Trophoblast cell (in vitro differentiated cells and primary cell): ENCODE results near the gene HOMER1.
"Not testable (repeated sequence)": the region's sequence is repeated elsewhere in the genome, so short reads cannot be mapped to it uniquely, and the experiment has no call there.

ENCODE experiments used
- DNase-seq, 2 donors: peaks; one replicate each; pipeline ENCODE4 v3.0.0-alpha.2; 2016
- H2AFZ ChIP-seq: 2 replicates; pipeline ENCODE4 v1.6.1; 2013; ENCODE audit warnings: low read length, moderate library complexity, mild to moderate bottlenecking; ENCODE audit not compliant: insufficient read depth, poor library complexity
- H2AK5ac ChIP-seq: 2 replicates; pipeline ENCODE4 v1.6.1; 2013; ENCODE audit warnings: mild to moderate bottlenecking, low read length
- H2BK120ac ChIP-seq: 2 replicates; pipeline ENCODE4 v1.6.1; 2013; ENCODE audit warnings: low read length, mild to moderate bottlenecking, moderate library complexity; ENCODE audit not compliant: insufficient read depth, poor library complexity
- H2BK12ac ChIP-seq: 2 replicates; pipeline ENCODE4 v1.6.1; 2013; ENCODE audit warnings: mild to moderate bottlenecking, low read length, moderate library complexity
- H2BK5ac ChIP-seq: 2 replicates; pipeline ENCODE4 v1.6.1; 2013; ENCODE audit warnings: low read length, low read depth, moderate library complexity, mild to moderate bottlenecking; ENCODE audit not compliant: poor library complexity
- H3K14ac ChIP-seq: 2 replicates; pipeline ENCODE4 v1.6.1; 2013; ENCODE audit warnings: mild to moderate bottlenecking, low read length
- H3K18ac ChIP-seq: 2 replicates; pipeline ENCODE4 v1.6.1; 2013; ENCODE audit warnings: mild to moderate bottlenecking, low read length
- H3K23ac ChIP-seq: 2 replicates; pipeline ENCODE4 v1.6.1; 2013; ENCODE audit warnings: low read length
- H3K27ac ChIP-seq: 2 replicates; pipeline ENCODE4 v1.5.1; 2013; ENCODE audit warnings: low read depth, mild to moderate bottlenecking, inconsistent platforms, low read length, moderate library complexity
- H3K27me3 ChIP-seq: 2 replicates; pipeline ENCODE4 v1.6.1; 2013; ENCODE audit warnings: inconsistent platforms, mild to moderate bottlenecking, low read length, moderate library complexity; ENCODE audit not compliant: insufficient read depth
- H3K36me3 ChIP-seq, 2 experiments: 1 replicate in 1 of 2; 2 replicates in 1 of 2; pipeline ENCODE4 v1.6.1; 2013; ENCODE audit warnings: low read length in 2 of 2, mild to moderate bottlenecking in 2 of 2, moderate library complexity in 1 of 2; ENCODE audit not compliant: insufficient read depth in 2 of 2, control insufficient read depth in 1 of 2
- H3K4ac ChIP-seq: 2 replicates; pipeline ENCODE4 v1.6.1; 2013; ENCODE audit warnings: low read depth, mild to moderate bottlenecking, low read length, moderate library complexity
- H3K4me1 ChIP-seq, 2 experiments: 1 replicate in 1 of 2; 2 replicates in 1 of 2; pipeline ENCODE4 v1.6.1; 2013; ENCODE audit warnings: low read length in 2 of 2, mild to moderate bottlenecking in 2 of 2, moderate library complexity in 1 of 2; ENCODE audit not compliant: insufficient read depth in 2 of 2, control insufficient read depth in 1 of 2
- H3K4me2 ChIP-seq: 2 replicates; pipeline ENCODE4 v1.6.1; 2013; ENCODE audit warnings: inconsistent platforms, mild to moderate bottlenecking, low read length, moderate library complexity
- H3K4me3 ChIP-seq: 2 replicates; pipeline ENCODE4 v1.5.1; 2013; ENCODE audit warnings: mild to moderate bottlenecking, low read depth, low read length, inconsistent platforms
- H3K79me1 ChIP-seq: one replicate; pipeline ENCODE4 v1.6.1; 2013; ENCODE audit warnings: low read length
- H3K79me2 ChIP-seq: 2 replicates; pipeline ENCODE4 v1.6.1; 2013; ENCODE audit warnings: low read length, mild to moderate bottlenecking; ENCODE audit not compliant: control insufficient read depth, insufficient read depth, poor library complexity
- H3K9ac ChIP-seq: 2 replicates; pipeline ENCODE4 v1.6.1; 2013; ENCODE audit warnings: mild to moderate bottlenecking, low read length
- H3K9me3 ChIP-seq: 2 replicates; pipeline ENCODE4 v1.6.1; 2013; ENCODE audit warnings: low read depth, mild to moderate bottlenecking, control low read depth, inconsistent platforms, low read length; ENCODE audit not compliant: insufficient read depth
- H4K12ac ChIP-seq: 2 replicates; pipeline ENCODE4 v1.6.1; 2013; ENCODE audit warnings: low read depth, mild to moderate bottlenecking, low read length, moderate library complexity
- H4K8ac ChIP-seq: 2 replicates; pipeline ENCODE4 v1.6.1; 2013; ENCODE audit warnings: low read depth, mild to moderate bottlenecking, low read length, moderate library complexity
- H4K91ac ChIP-seq: one replicate; pipeline ENCODE4 v1.6.1; 2013; ENCODE audit warnings: low read depth, mild to moderate bottlenecking, low read length, moderate library complexity
- WGBS: extraction: QIAGEN DNeasy Blood & Tissue Kit; methylation state at CpG from one replicate; pipeline ENCODE4 v1.1.7; 2013; ENCODE audit warnings: missing lambda C conversion rate; ENCODE audit not compliant: insufficient read length, insufficient coverage; ENCODE audit errors: extremely low coverage; 5-methylcytosine and 5-hydroxymethylcytosine counted together

The HOMER1 gene

GRCh38 chr5:79392776-79393175 is 121.2 kb downstream of the HOMER1 start:
- no peak overlapping the region for H2AFZ ChIP-seq
- H3K27ac ChIP-seq: no peak overlapping the region
- H3K4me3 ChIP-seq: no peak overlapping the region
- H2BK120ac ChIP-seq: no peak overlapping the region
- H4K91ac ChIP-seq: no peak overlapping the region
- DNase-seq: no peak
- no peaks in the 10 kb centered on the region for H3K79me2 ChIP-seq
- H3K36me3 ChIP-seq: peaks cover 0 to 3% of the 10 kb centered on the region in 2 experiments
- H3K18ac ChIP-seq: no peak overlapping the region
- H3K4me2 ChIP-seq: no peak overlapping the region
- no peaks in the 10 kb centered on the region for H3K9me3 ChIP-seq
- no peak overlapping the region for H3K4ac ChIP-seq
- H2BK12ac ChIP-seq: no peak overlapping the region
- no peak overlapping the region for H3K14ac ChIP-seq
- H2AK5ac ChIP-seq: no peak overlapping the region
- no peaks in the 10 kb centered on the region for H3K79me1 ChIP-seq
- no peak overlapping the region for H3K23ac ChIP-seq
- H3K4me1 ChIP-seq: no peaks in the 10 kb centered on the region
- H3K9ac ChIP-seq: no peak overlapping the region
- WGBS: no CpG with 5 or more reads among the region's 2 CpGs
- no peak overlapping the region for H4K8ac ChIP-seq
- no peak overlapping the region for H2BK5ac ChIP-seq
- H4K12ac ChIP-seq: no peak overlapping the region
- H3K27me3 ChIP-seq: no peaks in the 10 kb centered on the region

DNA sequence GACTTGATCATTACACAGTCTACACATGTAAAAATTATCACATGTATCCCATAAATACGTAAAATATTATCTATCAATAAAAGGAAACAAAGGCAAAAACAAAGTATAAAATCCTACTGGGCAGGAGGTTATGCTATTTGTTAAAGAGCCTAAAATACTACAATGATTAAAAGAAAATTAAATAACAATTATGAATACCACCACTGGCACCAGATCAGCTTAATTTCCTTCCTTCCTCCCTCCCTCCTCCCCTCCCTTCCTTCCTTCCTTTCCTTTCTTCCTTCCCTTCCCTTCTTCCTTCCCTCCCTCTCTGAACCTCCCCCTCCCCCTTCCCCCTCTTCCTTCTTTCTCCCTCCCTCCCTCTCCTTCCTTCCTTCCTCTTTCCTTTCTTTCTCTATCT is 127.3 kb downstream of the HOMER1 start:
- H3K9me3 ChIP-seq: no peaks in the 10 kb centered on the region
- H3K27me3 ChIP-seq: no peaks in the 10 kb centered on the region
- H3K79me2 ChIP-seq: no peaks in the 10 kb centered on the region
- no peak overlapping the region for H3K4me2 ChIP-seq
- no peak overlapping the region for H2AK5ac ChIP-seq
- H4K91ac ChIP-seq: no peak overlapping the region
- H3K9ac ChIP-seq: no peak overlapping the region
- no peak overlapping the region for H3K4ac ChIP-seq
- no peak overlapping the region for H3K27ac ChIP-seq
- H3K23ac ChIP-seq: no peak overlapping the region
- H3K79me1 ChIP-seq: no peaks in the 10 kb centered on the region
- H3K14ac ChIP-seq: no peak overlapping the region
- H2BK12ac ChIP-seq: no peak overlapping the region
- H2BK120ac ChIP-seq: no peak overlapping the region
- WGBS: no CpG with 5 or more reads among the region's 1 CpG
- H3K18ac ChIP-seq: no peak overlapping the region
- H3K4me1 ChIP-seq: no peaks in the 10 kb centered on the region
- H3K4me3 ChIP-seq: no peak overlapping the region
- no peaks in the 10 kb centered on the region for H3K36me3 ChIP-seq
- no peak overlapping the region for H2BK5ac ChIP-seq
- DNase-seq: no peak
- H4K8ac ChIP-seq: no peak overlapping the region
- H2AFZ ChIP-seq: no peak overlapping the region
- H4K12ac ChIP-seq: no peak overlapping the region

- not testable (repeated sequence) for H2AK5ac ChIP-seq, H4K91ac ChIP-seq, H2BK5ac ChIP-seq, H3K23ac ChIP-seq, H3K79me2 ChIP-seq, H3K4me1 ChIP-seq, H3K27ac ChIP-seq, DNase-seq, H3K36me3 ChIP-seq, H3K14ac ChIP-seq, H3K18ac ChIP-seq, H3K9ac ChIP-seq, H2AFZ ChIP-seq, H2BK120ac ChIP-seq, H3K79me1 ChIP-seq, H3K27me3 ChIP-seq, H3K9me3 ChIP-seq, H2BK12ac ChIP-seq, H3K4me2 ChIP-seq, H3K4ac ChIP-seq, H3K4me3 ChIP-seq, H4K12ac ChIP-seq, H4K8ac ChIP-seq
Measured at GRCh38 chr5:79385126-79385525, 128.8 kb downstream of the HOMER1 start.

DNA sequence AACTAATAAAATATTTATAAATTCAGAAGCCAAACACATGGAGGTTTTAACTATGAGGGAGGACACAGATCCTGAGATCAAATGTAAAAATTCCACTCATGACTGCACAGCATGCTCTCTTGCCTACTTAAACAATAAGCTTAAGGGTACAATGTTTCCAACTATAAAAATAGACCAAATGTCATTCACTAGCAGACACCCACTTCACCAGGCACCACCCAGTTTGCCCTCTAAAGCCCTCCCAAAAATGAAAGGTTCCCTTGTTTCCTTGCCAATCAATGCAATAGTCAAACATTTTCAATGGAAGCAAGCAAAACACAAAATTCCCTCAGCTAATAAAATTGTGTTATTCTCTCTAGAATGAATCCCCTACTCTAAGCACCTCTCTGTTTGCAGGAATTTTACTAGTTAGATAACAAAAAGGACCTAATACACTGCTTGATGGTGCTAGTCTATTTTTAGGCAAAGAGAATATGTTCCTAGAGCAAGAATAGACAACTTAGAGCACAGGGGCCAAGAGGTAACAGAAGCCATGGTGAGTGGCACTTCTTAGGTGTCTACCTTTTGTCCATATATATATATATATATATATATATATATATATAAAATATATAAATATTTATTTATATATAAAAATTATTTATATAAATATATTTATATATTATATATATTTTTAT is 135.3 kb downstream of the HOMER1 start:
- no peaks in the 10 kb centered on the region for H3K79me1 ChIP-seq
- H2BK5ac ChIP-seq: no peak overlapping the region
- no peaks in the 10 kb centered on the region for H3K4me1 ChIP-seq
- H2AFZ ChIP-seq: no peak overlapping the region
- no peak overlapping the region for H4K8ac ChIP-seq
- no peak overlapping the region for H3K4me3 ChIP-seq
- H3K4me2 ChIP-seq: no peak overlapping the region
- H4K12ac ChIP-seq: no peak overlapping the region
- DNase-seq: no peak
- no peaks in the 10 kb centered on the region for H3K9me3 ChIP-seq
- H3K79me2 ChIP-seq: no peaks in the 10 kb centered on the region
- no peak overlapping the region for H3K27ac ChIP-seq
- H3K23ac ChIP-seq: no peak overlapping the region
- no peaks in the 10 kb centered on the region for H3K36me3 ChIP-seq
- H2BK12ac ChIP-seq: no peak overlapping the region
- no peak overlapping the region for H2BK120ac ChIP-seq
- H3K27me3 ChIP-seq: no peaks in the 10 kb centered on the region
- H3K4ac ChIP-seq: no peak overlapping the region
- no peak overlapping the region for H3K9ac ChIP-seq
- H4K91ac ChIP-seq: no peak overlapping the region
- no peak overlapping the region for H2AK5ac ChIP-seq
- H3K18ac ChIP-seq: no peak overlapping the region
- H3K14ac ChIP-seq: no peak overlapping the region
